Lower leg skin (tissue), 4 donors: ENCODE results near the gene CREBBP. TPM values are rescaled to one million over a fixed set of nuclear protein-coding genes. Genes with fewer than 3 reads are reported as not detected.

Source experiments
- DNase-seq, 2 donors: peaks; one replicate each; pipeline ENCODE4 v3.0.0-alpha.2; 2019; ENCODE audit warnings: low spot score in 2 of 2
- H3K4me3 ChIP-seq: fragments of 200-600 bp; sonication (generic); 2 replicates; pipeline ENCODE4 v1.5.1; 2017; ENCODE audit warnings: mild to moderate bottlenecking, low read depth; ENCODE audit not compliant: poor library complexity, severe bottlenecking
- CTCF ChIP-seq, 3 donors: fragments of 450-650 bp; IDR thresholded peaks; one replicate each; pipeline ENCODE4 v1.5.1; 2016; ENCODE audit warnings: antibody characterized with exemption in 3 of 3, mild to moderate bottlenecking in 3 of 3, moderate library complexity in 2 of 3
- POLR2A ChIP-seq, 2 donors: fragments of 450-650 bp; IDR thresholded peaks; one replicate each; pipeline ENCODE4 v1.6.1; 2016 to 2017; ENCODE audit warnings: antibody characterized with exemption in 2 of 2, mild to moderate bottlenecking in 1 of 2, moderate library complexity in 1 of 2
- WGBS, 2 donors: methylation state at CpG; one replicate each; pipeline ENCODE4 v1.1.5; 2018; 5-methylcytosine and 5-hydroxymethylcytosine counted together
- intact Hi-C: fragments of 100-400 bp; cut with DNase I; formaldehyde crosslinking; loops from one replicate; pipeline ENCODE4 v1.15.0; 2023; ENCODE audit warnings: low total_unique reads
- total RNA-seq, 4 donors: library from RNA; depleted of rRNA; stranded (reverse); fragments of >200 nt; gene quantifications; one replicate each; pipeline ENCODE4 v1.1.0, GENCODE V29; 2016

CREBBP gene
- total RNA-seq, 4 donors from 2014 or later, result 45.5 to 152 (median 65.7) TPM

GRCh38 chr16:3769013-3769412 lies 111.5 kb downstream of the CREBBP start:
- WGBS, 2 donors, result 97 to 99% methylated on average over 12 of the region's 12 CpGs
- TF ChIP-seq CTCF (IDR thresholded peaks at IDR 0.05) (no peak), POLR2A (IDR thresholded peaks at IDR 0.05) (no peak)

GRCh38 chr16:3767333-3767986 lies 113.1 kb downstream of the CREBBP start:
- intact Hi-C loops, result no loop called here
- DNase-seq, result peak in 1 of 2 donors; percentile 46
- H3K4me3 ChIP-seq, result no peak overlapping the region
- TF ChIP-seq CTCF (IDR thresholded peaks at IDR 0.05) (no peak), POLR2A (IDR thresholded peaks at IDR 0.05) (no peak)
- WGBS, 2 donors, result 89 to 96% methylated on average over 9 of the region's 9 CpGs

More at GRCh38 chr16:3769013-3769412, 111.5 kb downstream of the CREBBP start:
- no peak overlapping the region for H3K4me3 ChIP-seq
- peak in 1 of 2 donors; percentile 75 for DNase-seq
- intact Hi-C loops, result no loop called here

GRCh38 chr16:3766177-3766576 lies 114.3 kb downstream of the CREBBP start:
- intact Hi-C loops, result no loop called here

GRCh38 chr16:3764409-3764808 lies 116.1 kb downstream of the CREBBP start:
- 92 to 94% methylated on average over 3 of the region's 3 CpGs for WGBS, 2 donors
- no peak overlapping the region for H3K4me3 ChIP-seq

More at GRCh38 chr16:3766177-3766576, 114.3 kb downstream of the CREBBP start:
- TF ChIP-seq POLR2A (IDR thresholded peaks at IDR 0.05), result no peak
- no peak for TF ChIP-seq CTCF (IDR thresholded peaks at IDR 0.05)
- DNase-seq, result no peak
- H3K4me3 ChIP-seq, result no peak overlapping the region
- WGBS, 2 donors, result 93 to 95% methylated on average over 3 of the region's 3 CpGs

GRCh38 chr16:3762107-3762750 lies 118.3 kb downstream of the CREBBP start:
- intact Hi-C loops, result no loop called here
- 90 to 93% methylated on average over 25 of the region's 25 CpGs for WGBS, 2 donors
- H3K4me3 ChIP-seq, result no peak overlapping the region
- peak in 1 of 2 donors; percentile 74 for DNase-seq
- TF ChIP-seq POLR2A (IDR thresholded peaks at IDR 0.05) (no peak), CTCF (IDR thresholded peaks at IDR 0.05) (no peak)

More at GRCh38 chr16:3764409-3764808, 116.1 kb downstream of the CREBBP start:
- intact Hi-C loops, result no loop called here
- no peak for TF ChIP-seq CTCF (IDR thresholded peaks at IDR 0.05)
- no peak for TF ChIP-seq POLR2A (IDR thresholded peaks at IDR 0.05)
- DNase-seq, result peak in 1 of 2 donors; percentile 68
